Tibial nerve (tissue), 4 donors: ENCODE data around the gene ZNF318.

Source experiments
- EP300 ChIP-seq, 2 donors: sonication (generic); formaldehyde crosslinking; IDR thresholded peaks; one replicate each; pipeline ENCODE4 v1.6.1; 2017; ENCODE audit warnings: antibody characterized with exemption in 2 of 2, mild to moderate bottlenecking in 1 of 2
- POLR2A ChIP-seq, 2 donors: fragments of 450-650 bp; IDR thresholded peaks; one replicate each; pipeline ENCODE4 v1.6.1; 2017; ENCODE audit warnings: antibody characterized with exemption in 2 of 2, mild to moderate bottlenecking in 2 of 2, moderate library complexity in 2 of 2
- TF ChIP-seq, protein P1 (sequence below), 5 experiments: fragments of 200-600 bp in 3 of 5; fragments of 450-650 bp in 2 of 5; sonication (generic) in 3 of 5; IDR thresholded peaks; one replicate each; pipeline ENCODE4 v1.5.1; 2016 to 2019; ENCODE audit warnings: antibody characterized with exemption in 5 of 5, mild to moderate bottlenecking in 3 of 5, moderate library complexity in 2 of 5

DNA sequence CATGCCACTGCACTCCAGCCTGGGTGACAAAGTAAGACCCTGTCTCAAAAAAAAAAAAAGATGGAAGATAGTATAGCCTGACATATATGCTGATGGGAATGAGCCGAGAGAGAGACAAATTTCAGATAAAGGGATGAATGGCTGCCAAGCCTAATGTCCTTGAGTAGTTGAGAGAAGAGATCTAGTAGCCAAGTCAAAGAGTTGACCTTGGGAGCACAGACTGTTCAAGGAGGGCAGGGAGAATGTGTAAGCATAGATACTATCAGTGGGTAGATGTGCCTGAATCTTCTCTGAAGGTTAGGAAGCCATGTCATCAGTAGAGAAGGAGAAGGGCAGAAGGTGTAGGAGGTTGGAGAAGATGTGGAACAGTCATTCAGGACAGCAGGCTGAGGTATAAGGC lies 37.8 kb upstream of the ZNF318 start:
- TF ChIP-seq POLR2A (IDR thresholded peaks at IDR 0.05), result no peak
- no peak for TF ChIP-seq EP300 (IDR thresholded peaks at IDR 0.05)
- TF ChIP-seq, protein P1, sequence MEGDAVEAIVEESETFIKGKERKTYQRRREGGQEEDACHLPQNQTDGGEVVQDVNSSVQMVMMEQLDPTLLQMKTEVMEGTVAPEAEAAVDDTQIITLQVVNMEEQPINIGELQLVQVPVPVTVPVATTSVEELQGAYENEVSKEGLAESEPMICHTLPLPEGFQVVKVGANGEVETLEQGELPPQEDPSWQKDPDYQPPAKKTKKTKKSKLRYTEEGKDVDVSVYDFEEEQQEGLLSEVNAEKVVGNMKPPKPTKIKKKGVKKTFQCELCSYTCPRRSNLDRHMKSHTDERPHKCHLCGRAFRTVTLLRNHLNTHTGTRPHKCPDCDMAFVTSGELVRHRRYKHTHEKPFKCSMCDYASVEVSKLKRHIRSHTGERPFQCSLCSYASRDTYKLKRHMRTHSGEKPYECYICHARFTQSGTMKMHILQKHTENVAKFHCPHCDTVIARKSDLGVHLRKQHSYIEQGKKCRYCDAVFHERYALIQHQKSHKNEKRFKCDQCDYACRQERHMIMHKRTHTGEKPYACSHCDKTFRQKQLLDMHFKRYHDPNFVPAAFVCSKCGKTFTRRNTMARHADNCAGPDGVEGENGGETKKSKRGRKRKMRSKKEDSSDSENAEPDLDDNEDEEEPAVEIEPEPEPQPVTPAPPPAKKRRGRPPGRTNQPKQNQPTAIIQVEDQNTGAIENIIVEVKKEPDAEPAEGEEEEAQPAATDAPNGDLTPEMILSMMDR (IDR thresholded peaks at IDR 0.05), result no peak
